Measurements from ENCODE around the gene BUD31.

DNA sequence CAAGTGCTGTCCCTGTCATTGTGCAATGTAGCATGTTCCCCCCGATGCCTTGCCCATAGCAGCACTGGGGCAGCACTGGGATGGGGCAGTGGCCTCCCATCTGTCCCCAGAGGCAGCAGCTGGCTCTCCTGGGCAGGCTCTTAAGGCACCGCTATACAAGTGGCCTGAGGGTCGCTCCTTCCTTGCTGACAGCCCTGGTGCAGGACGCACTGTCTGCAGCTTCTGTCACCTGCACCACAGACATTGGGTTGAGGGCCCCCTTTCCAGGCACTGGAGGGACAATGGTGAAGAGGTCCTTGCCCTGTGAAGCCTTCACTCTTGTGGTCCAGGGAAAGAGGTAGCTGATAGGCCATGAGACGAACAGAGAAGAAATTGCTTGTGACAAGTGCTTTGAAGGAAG lies 40.6 kb downstream of the BUD31 start:
- no peak for TF ChIP-seq CTCF (conservative IDR thresholded peaks at IDR 0.05; ENCODE audit: low read length)
- TF ChIP-seq EZH2phosphoT487 (IDR thresholded peaks at IDR 0.05; ENCODE audit: borderline replicate concordance, low read depth, low read length), result no peak
